ENCODE measurements around the gene S100A13. TPM values are rescaled to one million over a fixed set of nuclear protein-coding genes. Genes with fewer than 3 reads are reported as not detected.

The S100A13 gene
- total RNA-seq, 4 donors from 2014 or later = 44.4 to 63.3 (median 55.7) TPM

DNA sequence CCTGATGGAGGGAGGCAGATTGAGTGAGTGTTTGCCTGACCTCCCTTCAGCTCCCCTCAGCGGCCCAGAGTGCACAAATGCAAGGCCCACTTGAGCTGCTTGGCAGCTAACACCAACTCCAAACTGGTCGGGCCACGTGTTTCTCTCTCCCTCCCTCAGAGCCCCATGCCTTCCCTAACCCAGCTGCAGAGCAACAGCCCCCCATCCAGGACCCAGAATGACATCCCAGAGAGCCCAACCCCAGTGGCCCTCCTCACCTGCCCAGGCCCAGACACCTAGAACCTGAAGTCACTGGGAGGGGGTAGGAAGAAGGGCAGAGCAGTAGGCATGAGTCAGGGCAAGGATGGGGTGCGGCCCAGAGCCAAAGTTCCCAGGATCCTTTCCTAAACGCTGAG is 10.4 kb downstream of the S100A13 start:
- DNase-seq = no peak
- Histone ChIP-seq H3K9me3 (no peaks in the 10 kb centered on the region), H3K27ac (peak overlapping the region; percentile 92 to 96 (median 94)), H3K27me3 (no peaks in the 10 kb centered on the region), H3K4me3 (peak overlapping the region in 2 of 4 donors; percentile 67 to 76), H3K4me1 (peaks cover 4 to 65% (median 28%) of the 10 kb centered on the region in 3 donors), H3K36me3 (peaks cover 0 to 24% (median 4%) of the 10 kb centered on the region in 3 donors)
- intact Hi-C loops (cut with DNase I) = no loop called here
- WGBS, 2 donors = 61% methylated on average over 2 of the region's 5 CpGs; no CpG with 5 or more reads in 1 of the 2 donors
- TF ChIP-seq, protein P1, sequence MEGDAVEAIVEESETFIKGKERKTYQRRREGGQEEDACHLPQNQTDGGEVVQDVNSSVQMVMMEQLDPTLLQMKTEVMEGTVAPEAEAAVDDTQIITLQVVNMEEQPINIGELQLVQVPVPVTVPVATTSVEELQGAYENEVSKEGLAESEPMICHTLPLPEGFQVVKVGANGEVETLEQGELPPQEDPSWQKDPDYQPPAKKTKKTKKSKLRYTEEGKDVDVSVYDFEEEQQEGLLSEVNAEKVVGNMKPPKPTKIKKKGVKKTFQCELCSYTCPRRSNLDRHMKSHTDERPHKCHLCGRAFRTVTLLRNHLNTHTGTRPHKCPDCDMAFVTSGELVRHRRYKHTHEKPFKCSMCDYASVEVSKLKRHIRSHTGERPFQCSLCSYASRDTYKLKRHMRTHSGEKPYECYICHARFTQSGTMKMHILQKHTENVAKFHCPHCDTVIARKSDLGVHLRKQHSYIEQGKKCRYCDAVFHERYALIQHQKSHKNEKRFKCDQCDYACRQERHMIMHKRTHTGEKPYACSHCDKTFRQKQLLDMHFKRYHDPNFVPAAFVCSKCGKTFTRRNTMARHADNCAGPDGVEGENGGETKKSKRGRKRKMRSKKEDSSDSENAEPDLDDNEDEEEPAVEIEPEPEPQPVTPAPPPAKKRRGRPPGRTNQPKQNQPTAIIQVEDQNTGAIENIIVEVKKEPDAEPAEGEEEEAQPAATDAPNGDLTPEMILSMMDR (IDR thresholded peaks at IDR 0.05) = no peak
- no peak for TF ChIP-seq POLR2A (IDR thresholded peaks at IDR 0.05)

DNA sequence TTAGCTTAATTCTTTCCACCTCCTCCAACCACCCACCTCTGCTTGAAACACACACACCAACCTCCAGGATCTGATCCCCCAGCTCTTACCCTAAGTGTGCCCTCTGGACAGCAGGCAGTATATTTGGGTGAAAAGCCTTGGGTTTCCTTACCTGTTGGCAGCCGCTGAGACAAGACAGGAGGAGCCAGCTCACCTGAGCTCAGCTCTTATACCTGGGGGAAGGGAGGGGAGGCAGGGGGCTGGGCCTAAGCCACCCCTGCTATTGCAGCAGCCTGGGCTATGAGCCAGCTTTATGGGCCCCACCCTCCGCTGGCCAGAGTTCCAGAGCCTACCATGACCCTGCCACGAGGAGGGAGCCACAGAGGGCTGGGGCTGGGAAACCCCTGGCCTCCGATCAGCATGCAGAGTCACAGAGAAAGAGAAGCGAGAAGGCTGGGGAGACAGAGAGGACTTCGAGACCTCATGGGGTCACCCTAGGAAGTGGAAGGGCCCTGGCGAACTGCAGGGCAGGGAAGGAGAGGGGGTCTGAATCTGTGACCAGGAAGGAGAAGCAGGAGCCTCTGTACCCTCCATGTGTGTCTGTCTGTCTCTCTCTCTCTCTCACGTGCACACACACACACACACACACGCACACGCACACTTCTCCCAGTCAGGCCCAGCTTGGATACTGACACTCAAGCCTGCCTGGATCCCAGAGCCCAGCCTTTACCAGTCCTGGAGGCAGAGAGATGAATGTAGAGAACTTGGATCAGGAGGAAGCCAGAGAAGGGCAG is 11.0 kb downstream of the S100A13 start, which contains the start of gene S100A14:
Gene S100A14, minus strand, starts transcription at position 182 of the 773 bp plus-strand sequence. CDS start 467 bp downstream, outside the sequence.
- DNase-seq = no peak
- Histone ChIP-seq H3K4me3 (peak within 1 kb of the TSS; percentile 54 to 76 (median 66)), H3K27me3 (no peaks in the 10 kb centered on the region), H3K27ac (peak within 1 kb of the TSS; percentile 92 to 96 (median 94)), H3K36me3 (peaks cover 0 to 22% (median 4%) of the 10 kb centered on the region in 3 donors), H3K9me3 (no peaks in the 10 kb centered on the region), H3K4me1 (peaks cover 4 to 69% (median 28%) of the 10 kb centered on the region in 3 donors)
- 32 to 38% methylated on average over 4 to 7 of the region's 10 CpGs for WGBS, 2 donors
- TF ChIP-seq, protein P1 (IDR thresholded peaks at IDR 0.05) = no peak
- peak in 3 of 4 donors; percentile 11 to 62 (median 40) for TF ChIP-seq POLR2A (IDR thresholded peaks at IDR 0.05)
- intact Hi-C loops (cut with DNase I) = no loop called here

DNA sequence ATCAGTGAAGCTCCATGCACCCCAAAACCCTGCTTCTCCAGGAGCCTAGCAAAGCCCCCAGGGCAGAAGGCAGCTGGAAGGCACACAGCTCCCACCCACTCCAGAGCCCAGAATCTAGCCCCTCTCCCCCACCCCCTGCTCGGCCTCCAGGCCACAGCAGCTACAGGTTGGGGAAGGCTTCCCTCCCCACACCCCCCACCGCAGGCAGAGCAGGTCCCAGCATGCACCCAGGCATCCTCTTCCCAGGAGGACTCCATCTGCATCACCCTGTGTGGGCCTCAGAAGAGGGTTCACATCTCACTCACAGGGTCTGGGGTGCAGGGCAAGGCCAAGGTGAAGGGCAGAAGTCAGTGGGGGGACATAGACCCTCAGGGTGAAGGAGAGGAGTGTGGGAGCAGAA is 11.9 kb downstream of the S100A13 start:
- Histone ChIP-seq H3K9me3 (no peaks in the 10 kb centered on the region), H3K36me3 (peaks cover 0 to 19% (median 4%) of the 10 kb centered on the region in 3 donors), H3K27ac (peak overlapping the region; percentile 92 to 96 (median 94)), H3K4me3 (peak overlapping the region; percentile 54 to 76 (median 66)), H3K4me1 (peaks cover 11 to 78% (median 34%) of the 10 kb centered on the region in 3 donors), H3K27me3 (no peaks in the 10 kb centered on the region)
- intact Hi-C loops (cut with DNase I) = no loop called here
- 0% methylated on average over 1 of the region's 2 CpGs; no CpG with 5 or more reads in 1 of the 2 donors for WGBS, 2 donors
- TF ChIP-seq, protein P1 (IDR thresholded peaks at IDR 0.05) = no peak
- TF ChIP-seq POLR2A (IDR thresholded peaks at IDR 0.05) = no peak
- DNase-seq = no peak

DNA sequence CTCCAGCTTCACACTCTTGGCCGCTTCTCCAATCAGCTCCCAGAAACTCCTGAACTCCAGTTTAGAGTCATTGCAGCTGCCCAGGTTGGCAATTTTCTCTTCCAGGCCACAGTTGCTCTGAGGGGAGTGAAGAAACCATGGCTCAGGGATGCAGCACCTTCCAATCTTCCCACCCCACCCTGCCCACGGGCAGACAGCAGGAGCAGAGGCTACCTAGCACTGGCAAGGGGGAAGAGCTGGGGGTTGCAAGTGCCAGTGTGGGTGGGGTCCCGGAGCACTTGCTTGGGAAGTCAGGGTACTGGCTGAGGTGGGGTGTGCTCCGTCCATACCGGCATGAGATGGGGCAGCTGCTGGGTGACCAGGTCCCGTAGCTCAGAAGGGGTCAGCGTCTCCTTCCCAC is 12.4 kb downstream of the S100A13 start:
- intact Hi-C loops (cut with DNase I) = loop anchor here (5.0 kb wide), 1 partner anchor 38 kb away; no protein-coding TSS in a partner anchor
- H3K27ac ChIP-seq = peak overlapping the region; percentile 92 to 96 (median 94)
- WGBS, 2 donors = 40 to 63% methylated on average over 1 of the region's 7 CpGs
- peak overlapping the region; percentile 54 to 76 (median 66) for H3K4me3 ChIP-seq
- H3K9me3 ChIP-seq = no peaks in the 10 kb centered on the region
- no peak for TF ChIP-seq POLR2A (IDR thresholded peaks at IDR 0.05)
- TF ChIP-seq, protein P1 (IDR thresholded peaks at IDR 0.05) = no peak
- no peak for DNase-seq
- H3K36me3 ChIP-seq = peaks cover 0 to 14% (median 0%) of the 10 kb centered on the region in 3 donors
- peaks cover 15 to 83% (median 36%) of the 10 kb centered on the region in 3 donors for H3K4me1 ChIP-seq
- no peaks in the 10 kb centered on the region for H3K27me3 ChIP-seq

Data from esophagus squamous epithelium (tissue), 5 donors.